H9 (cell line): ENCODE data around the gene ZNF423. TPM values are rescaled to one million over a fixed set of nuclear protein-coding genes. Genes with fewer than 3 reads are reported as not detected.

Source experiments
- DNase-seq: peaks from one replicate; pipeline ENCODE4 v3.0.0-alpha.2; 2017
- H2AFZ ChIP-seq: one replicate; pipeline ENCODE4 v1.6.1; 2013; ENCODE audit warnings: mild to moderate bottlenecking, low read length, control low read depth, moderate library complexity
- H2AK5ac ChIP-seq: 2 replicates; pipeline ENCODE4 v1.6.1; 2013; ENCODE audit warnings: low read length, control low read depth, mixed read lengths; ENCODE audit not compliant: insufficient read length
- H2BK120ac ChIP-seq: one replicate; pipeline ENCODE4 v1.6.1; 2013; ENCODE audit warnings: low read depth, mild to moderate bottlenecking, low read length, control low read depth, inconsistent platforms; ENCODE audit not compliant: poor library complexity, severe bottlenecking
- H2BK12ac ChIP-seq: 2 replicates; pipeline ENCODE4 v1.6.1; 2013; ENCODE audit warnings: low read length, control low read depth, mixed read lengths, low read depth; ENCODE audit not compliant: insufficient read length
- H2BK15ac ChIP-seq: 2 replicates; pipeline ENCODE4 v1.6.1; 2013; ENCODE audit warnings: low read depth, low read length, control low read depth
- H2BK20ac ChIP-seq: one replicate; pipeline ENCODE4 v1.6.1; 2013; ENCODE audit warnings: low read depth, mild to moderate bottlenecking, low read length, control low read depth, inconsistent platforms; ENCODE audit not compliant: poor library complexity, severe bottlenecking
- H2BK5ac ChIP-seq: 2 replicates; pipeline ENCODE4 v1.6.1; 2013; ENCODE audit warnings: low read length, control low read depth, mixed read lengths; ENCODE audit not compliant: insufficient read length
- H3K14ac ChIP-seq: 2 replicates; pipeline ENCODE4 v1.6.1; 2013; ENCODE audit warnings: low read length, control low read depth; ENCODE audit not compliant: insufficient read depth
- H3K18ac ChIP-seq: 2 replicates; pipeline ENCODE4 v1.6.1; 2013; ENCODE audit warnings: low read depth, mild to moderate bottlenecking, mixed read lengths, low read length, control low read depth; ENCODE audit not compliant: insufficient read length
- H3K23ac ChIP-seq: 2 replicates; pipeline ENCODE4 v1.6.1; 2013; ENCODE audit warnings: low read length, control low read depth, mixed read lengths, low read depth; ENCODE audit not compliant: insufficient read length
- H3K23me2 ChIP-seq: 2 replicates; pipeline ENCODE4 v1.6.1; 2013; ENCODE audit warnings: low read depth, mild to moderate bottlenecking, mixed read lengths, low read length, control low read depth; ENCODE audit not compliant: insufficient read length, poor library complexity, severe bottlenecking
- H3K27ac ChIP-seq: 2 replicates; pipeline ENCODE4 v1.5.1; 2013; ENCODE audit warnings: low read length, control low read depth, mixed read lengths, low read depth; ENCODE audit not compliant: insufficient read length
- H3K27me3 ChIP-seq: 2 replicates; pipeline ENCODE4 v1.6.1; 2013; ENCODE audit warnings: low read length, control low read depth, inconsistent platforms; ENCODE audit not compliant: insufficient read depth
- H3K4ac ChIP-seq: 2 replicates; pipeline ENCODE4 v1.6.1; 2013; ENCODE audit warnings: low read depth, mild to moderate bottlenecking, control low read depth, inconsistent platforms, low read length, moderate library complexity
- H3K4me1 ChIP-seq: 2 replicates; pipeline ENCODE4 v1.6.1; 2013; ENCODE audit warnings: low read length, control low read depth, inconsistent platforms; ENCODE audit not compliant: insufficient read depth
- H3K4me2 ChIP-seq: 2 replicates; pipeline ENCODE4 v1.6.1; 2013; ENCODE audit warnings: low read length, control low read depth, mixed read lengths; ENCODE audit not compliant: insufficient read length, insufficient read depth
- H3K56ac ChIP-seq: 2 replicates; pipeline ENCODE4 v1.6.1; 2013; ENCODE audit warnings: low read depth, mild to moderate bottlenecking, mixed read lengths, low read length, control low read depth; ENCODE audit not compliant: insufficient read length
- H3K79me1 ChIP-seq: 2 replicates; pipeline ENCODE4 v1.6.1; 2013; ENCODE audit warnings: low read depth, mild to moderate bottlenecking, moderate library complexity, low read length, control low read depth, inconsistent platforms; ENCODE audit not compliant: insufficient read depth, poor library complexity, severe bottlenecking
- H3K79me2 ChIP-seq: 2 replicates; pipeline ENCODE4 v1.6.1; 2013; ENCODE audit warnings: low read length, control low read depth, inconsistent platforms; ENCODE audit not compliant: insufficient read depth
- H3K9ac ChIP-seq: 2 replicates; pipeline ENCODE4 v1.6.1; 2013; ENCODE audit warnings: low read length, control low read depth, mixed read lengths; ENCODE audit not compliant: insufficient read length; ENCODE audit errors: extremely low read depth
- H3K9me3 ChIP-seq: one replicate; pipeline ENCODE4 v1.6.1; 2013; ENCODE audit warnings: low read depth, low read length, inconsistent platforms; ENCODE audit not compliant: control insufficient read depth
- H3T11ph ChIP-seq: one replicate; pipeline ENCODE4 v1.6.1; 2013; ENCODE audit warnings: mild to moderate bottlenecking, low read length, control low read depth, inconsistent platforms
- H4K20me1 ChIP-seq: one replicate; pipeline ENCODE4 v1.6.1; 2013; ENCODE audit not compliant: control insufficient read depth, insufficient read length, insufficient read depth
- H4K5ac ChIP-seq: 2 replicates; pipeline ENCODE4 v1.6.1; 2013; ENCODE audit warnings: low read depth, mild to moderate bottlenecking, mixed read lengths, low read length, control low read depth; ENCODE audit not compliant: insufficient read length
- H4K8ac ChIP-seq: replicated peaks from 2 replicates; pipeline ENCODE4 v1.6.1; 2013; ENCODE audit warnings: low read length, control low read depth, mixed read lengths, low read depth; ENCODE audit not compliant: insufficient read length
- H4K91ac ChIP-seq: 2 replicates; pipeline ENCODE4 v1.6.1; 2013; ENCODE audit warnings: low read depth, mild to moderate bottlenecking, moderate library complexity, mixed read lengths, low read length, control low read depth; ENCODE audit not compliant: insufficient read length
- H3K27ac Mint-ChIP-seq, 3 experiments: 2 replicates in 2 of 3; 3 replicates in 1 of 3; pipeline ENCODE4 v1.8.0; 2020 to 2021; ENCODE audit warnings: mixed read lengths in 3 of 3, mild to moderate bottlenecking in 1 of 3, moderate library complexity in 1 of 3
- H3K27me3 Mint-ChIP-seq: 2 replicates; pipeline ENCODE4 v1.8.0; 2021; ENCODE audit warnings: low read depth, mild to moderate bottlenecking, moderate library complexity, mixed read lengths
- H3K36me3 Mint-ChIP-seq, 3 experiments: 2 replicates in 2 of 3; 3 replicates in 1 of 3; pipeline ENCODE4 v1.8.0; 2020 to 2021; ENCODE audit warnings: low read depth in 3 of 3, mixed read lengths in 3 of 3; ENCODE audit not compliant: insufficient read depth in 1 of 3
- H3K4me1 Mint-ChIP-seq, 2 experiments: 2 replicates each; pipeline ENCODE4 v1.8.0; 2020; ENCODE audit warnings: mixed read lengths in 2 of 2
- H3K4me3 Mint-ChIP-seq, 2 experiments: 2 replicates in 1 of 2; 3 replicates in 1 of 2; pipeline ENCODE4 v1.8.0; 2020 to 2021; ENCODE audit warnings: mild to moderate bottlenecking in 2 of 2, mixed read lengths in 2 of 2, moderate library complexity in 1 of 2
- H3K9me3 Mint-ChIP-seq, 2 experiments: 2 replicates in 1 of 2; 3 replicates in 1 of 2; pipeline ENCODE4 v1.8.0; 2020; ENCODE audit warnings: mild to moderate bottlenecking in 2 of 2, mixed read lengths in 2 of 2, moderate library complexity in 1 of 2
- WGBS: extraction: QIAGEN DNeasy Blood & Tissue Kit; methylation state at CpG from one replicate; pipeline ENCODE4 v1.1.7; 2013; ENCODE audit warnings: missing lambda C conversion rate, low lambda C conversion rate, mixed read lengths; ENCODE audit not compliant: insufficient read length; ENCODE audit errors: extremely low coverage; 5-methylcytosine and 5-hydroxymethylcytosine counted together
- total RNA-seq: library from RNA; stranded (reverse); gene quantifications from 2 replicates; pipeline ENCODE4 v1.2.1, GENCODE V29; 2021
- TF ChIP-seq, protein P1 (sequence below): fragments of 200-600 bp; sonication (generic); conservative IDR thresholded peaks from 3 replicates; pipeline ENCODE4 v1.8.0; 2021; ENCODE audit warnings: antibody characterized with exemption, mild to moderate bottlenecking

The ZNF423 gene
- total RNA-seq, 1 experiment from 2014 or later = 51.5 TPM

DNA sequence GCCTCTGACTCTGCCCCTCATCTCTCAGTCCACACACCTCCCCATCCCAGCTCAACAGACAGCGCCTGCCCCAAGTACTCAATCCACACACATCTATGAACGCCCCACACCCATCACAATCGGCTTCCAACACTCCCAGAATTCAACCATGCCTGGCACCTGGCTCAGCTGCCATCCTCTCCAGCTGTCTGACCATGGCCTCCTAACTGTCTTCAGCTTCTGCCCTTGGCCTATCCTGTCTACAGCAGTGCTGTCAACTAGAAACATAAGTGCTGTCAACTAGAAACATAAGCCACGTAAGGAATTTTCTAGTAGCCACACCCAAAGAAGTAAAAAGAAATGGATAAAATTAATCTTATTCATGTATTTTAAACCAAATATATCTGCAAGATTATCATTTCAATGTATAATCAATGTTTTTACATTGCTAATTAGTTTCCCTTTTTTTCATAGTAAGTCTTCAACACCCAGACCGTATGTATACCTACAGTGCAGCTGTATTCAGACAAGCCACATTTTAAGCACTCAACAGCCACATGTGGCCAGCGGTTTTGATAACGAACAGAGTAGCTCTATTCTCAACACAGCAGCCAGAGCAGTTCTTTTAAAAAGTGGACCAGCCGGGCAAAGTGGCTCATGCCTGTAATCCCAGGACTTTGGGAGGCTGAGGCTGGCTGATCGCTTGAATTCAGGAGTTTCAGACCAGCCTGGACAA is 48.6 kb upstream of the ZNF423 start:
- H3K79me2 ChIP-seq = no peaks in the 10 kb centered on the region
- no peak overlapping the region for H2BK12ac ChIP-seq
- H3K23ac ChIP-seq = no peak overlapping the region
- Mint-ChIP-seq H3K9me3 (no peaks in the 10 kb centered on the region), H3K27ac (no peak overlapping the region), H3K4me1 (no peaks in the 10 kb centered on the region), H3K27me3 (peaks cover 2% of the 10 kb centered on the region), H3K36me3 (no peaks in the 10 kb centered on the region), H3K4me3 (no peak overlapping the region)
- no peaks in the 10 kb centered on the region for H3K27me3 ChIP-seq
- no peak overlapping the region for H2BK15ac ChIP-seq
- H3K23me2 ChIP-seq = peaks cover 2% of the 10 kb centered on the region
- no peak overlapping the region for H2AK5ac ChIP-seq
- no peaks in the 10 kb centered on the region for H4K20me1 ChIP-seq
- no peaks in the 10 kb centered on the region for H3K9me3 ChIP-seq
- no peak overlapping the region for H3K56ac ChIP-seq
- no peak overlapping the region for H3K4me2 ChIP-seq
- H2BK120ac ChIP-seq = no peak overlapping the region
- WGBS = no CpG with 5 or more reads among the region's 9 CpGs
- H3K4ac ChIP-seq = no peak overlapping the region
- no peak overlapping the region for H3T11ph ChIP-seq
- H3K9ac ChIP-seq = no peak overlapping the region
- H3K14ac ChIP-seq = no peak overlapping the region
- H3K18ac ChIP-seq = no peak overlapping the region
- no peaks in the 10 kb centered on the region for H3K4me1 ChIP-seq
- no peak overlapping the region for H2AFZ ChIP-seq
- no peak overlapping the region for H4K8ac ChIP-seq
- H3K27ac ChIP-seq = no peak overlapping the region
- H4K5ac ChIP-seq = no peak overlapping the region
- DNase-seq = no peak
- H4K91ac ChIP-seq = no peak overlapping the region
- no peak overlapping the region for H2BK20ac ChIP-seq
- no peaks in the 10 kb centered on the region for H3K79me1 ChIP-seq
- TF ChIP-seq, protein P1, sequence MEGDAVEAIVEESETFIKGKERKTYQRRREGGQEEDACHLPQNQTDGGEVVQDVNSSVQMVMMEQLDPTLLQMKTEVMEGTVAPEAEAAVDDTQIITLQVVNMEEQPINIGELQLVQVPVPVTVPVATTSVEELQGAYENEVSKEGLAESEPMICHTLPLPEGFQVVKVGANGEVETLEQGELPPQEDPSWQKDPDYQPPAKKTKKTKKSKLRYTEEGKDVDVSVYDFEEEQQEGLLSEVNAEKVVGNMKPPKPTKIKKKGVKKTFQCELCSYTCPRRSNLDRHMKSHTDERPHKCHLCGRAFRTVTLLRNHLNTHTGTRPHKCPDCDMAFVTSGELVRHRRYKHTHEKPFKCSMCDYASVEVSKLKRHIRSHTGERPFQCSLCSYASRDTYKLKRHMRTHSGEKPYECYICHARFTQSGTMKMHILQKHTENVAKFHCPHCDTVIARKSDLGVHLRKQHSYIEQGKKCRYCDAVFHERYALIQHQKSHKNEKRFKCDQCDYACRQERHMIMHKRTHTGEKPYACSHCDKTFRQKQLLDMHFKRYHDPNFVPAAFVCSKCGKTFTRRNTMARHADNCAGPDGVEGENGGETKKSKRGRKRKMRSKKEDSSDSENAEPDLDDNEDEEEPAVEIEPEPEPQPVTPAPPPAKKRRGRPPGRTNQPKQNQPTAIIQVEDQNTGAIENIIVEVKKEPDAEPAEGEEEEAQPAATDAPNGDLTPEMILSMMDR = no peak
- no peak overlapping the region for H2BK5ac ChIP-seq
